Measurements from ENCODE around the gene MGME1.

GRCh38 chr20:18005170-18005989 is 36.6 kb downstream of the MGME1 start:
- TF ChIP-seq EZH2 (IDR thresholded peaks at IDR 0.05; ENCODE audit: insufficient read depth, poor library complexity, severe bottlenecking) (no peak), EZH2phosphoT487 (IDR thresholded peaks at IDR 0.05; ENCODE audit: insufficient read depth, low read depth) (no peak)
